Stomach (tissue), 4 donors: Measurements from ENCODE around the gene CDK3.
"Not testable (repeated sequence)": the region's sequence is repeated elsewhere in the genome, so short reads cannot be mapped to it uniquely, and the experiment has no call there.

Experiments
- CTCF ChIP-seq, 7 experiments: fragments of 450-650 bp in 4 of 7; fragments of 200-600 bp in 3 of 7; sonication (generic) in 3 of 7; IDR thresholded peaks; one replicate each; pipeline ENCODE4 v1.5.1; 2016 to 2019; ENCODE audit warnings: antibody characterized with exemption in 7 of 7, control low read depth in 2 of 7, mild to moderate bottlenecking in 1 of 7
- POLR2A ChIP-seq, 4 donors: fragments of 450-650 bp; IDR thresholded peaks; one replicate each; pipeline ENCODE4 v1.6.1; 2016; ENCODE audit warnings: antibody characterized with exemption in 4 of 4, control low read depth in 2 of 4, mild to moderate bottlenecking in 1 of 4, moderate library complexity in 1 of 4

DNA sequence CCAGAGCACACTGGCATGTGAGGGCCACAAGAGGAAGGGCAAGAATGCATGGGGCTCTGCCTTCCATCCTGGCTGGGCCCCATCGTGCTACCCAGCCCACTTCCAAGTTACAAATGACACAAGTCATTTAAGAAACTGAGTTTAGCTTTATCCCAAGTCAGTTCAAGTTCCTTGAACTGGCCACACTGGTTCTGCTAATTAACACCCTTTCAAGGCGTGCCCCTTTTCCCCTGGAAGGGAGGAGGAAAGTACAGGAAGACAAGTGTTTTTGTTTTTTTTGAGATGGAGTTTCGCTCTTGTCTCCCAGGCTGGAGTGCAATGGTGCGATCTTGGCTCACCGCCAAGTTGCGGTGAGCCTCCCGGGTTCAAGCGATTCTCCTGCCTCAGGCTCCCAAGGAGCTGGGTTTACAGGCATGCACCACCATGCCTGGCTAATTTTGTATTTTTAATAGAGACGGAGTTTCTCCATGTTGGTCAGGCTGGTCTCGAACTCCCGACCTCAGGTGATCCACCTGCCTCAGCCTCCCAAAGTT, 43.9 kb downstream of the CDK3 start:
- TF ChIP-seq CTCF, POLR2A (IDR thresholded peaks at IDR 0.05): not testable (repeated sequence)
